C4-2B (cell line): ENCODE results near the gene PTPRR.

Experiments used
- ZFX ChIP-seq: fragments of 450-650 bp; IDR thresholded peaks from 2 replicates; pipeline ENCODE4 v1.6.1; 2017
- TF ChIP-seq, protein P1 (sequence below): fragments of 450-650 bp; conservative IDR thresholded peaks from 2 replicates; pipeline ENCODE4 v1.5.1; 2017; ENCODE audit warnings: mild to moderate bottlenecking

DNA sequence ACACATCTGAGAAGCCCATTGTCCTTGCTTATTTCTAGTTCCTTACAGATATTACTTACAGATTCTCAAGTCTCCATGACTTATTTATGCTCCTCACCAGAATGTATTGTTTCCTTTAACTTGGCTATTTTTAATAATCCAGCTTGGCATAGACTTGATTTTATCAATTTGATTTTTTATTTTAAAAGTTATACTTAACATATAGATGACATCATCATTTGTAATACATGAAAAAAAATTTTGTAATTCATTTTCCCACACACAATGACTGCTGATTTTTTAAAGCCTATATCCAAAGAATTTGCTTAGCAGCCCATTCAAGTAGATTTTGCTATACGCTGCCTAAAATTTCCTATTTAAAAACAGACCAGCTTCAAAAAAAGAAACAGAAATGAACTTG, 39.8 kb downstream of the PTPRR start:
- TF ChIP-seq, protein P1, sequence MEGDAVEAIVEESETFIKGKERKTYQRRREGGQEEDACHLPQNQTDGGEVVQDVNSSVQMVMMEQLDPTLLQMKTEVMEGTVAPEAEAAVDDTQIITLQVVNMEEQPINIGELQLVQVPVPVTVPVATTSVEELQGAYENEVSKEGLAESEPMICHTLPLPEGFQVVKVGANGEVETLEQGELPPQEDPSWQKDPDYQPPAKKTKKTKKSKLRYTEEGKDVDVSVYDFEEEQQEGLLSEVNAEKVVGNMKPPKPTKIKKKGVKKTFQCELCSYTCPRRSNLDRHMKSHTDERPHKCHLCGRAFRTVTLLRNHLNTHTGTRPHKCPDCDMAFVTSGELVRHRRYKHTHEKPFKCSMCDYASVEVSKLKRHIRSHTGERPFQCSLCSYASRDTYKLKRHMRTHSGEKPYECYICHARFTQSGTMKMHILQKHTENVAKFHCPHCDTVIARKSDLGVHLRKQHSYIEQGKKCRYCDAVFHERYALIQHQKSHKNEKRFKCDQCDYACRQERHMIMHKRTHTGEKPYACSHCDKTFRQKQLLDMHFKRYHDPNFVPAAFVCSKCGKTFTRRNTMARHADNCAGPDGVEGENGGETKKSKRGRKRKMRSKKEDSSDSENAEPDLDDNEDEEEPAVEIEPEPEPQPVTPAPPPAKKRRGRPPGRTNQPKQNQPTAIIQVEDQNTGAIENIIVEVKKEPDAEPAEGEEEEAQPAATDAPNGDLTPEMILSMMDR = no peak
- TF ChIP-seq ZFX = no peak
